K562 (cell line): Measurements from ENCODE around the gene PDGFC. TPM values are rescaled to one million over a fixed set of nuclear protein-coding genes. Genes with fewer than 3 reads are reported as not detected.

Experiments
- ATAC-seq: fragments of 200-7000 bp; cut with Tn5 transposase; 3 replicates; pipeline ENCODE4 v1.9.1; 2020; ENCODE audit warnings: moderate library complexity
- BruUV-seq: library from RNA; stranded (reverse); fragments of 400-500 nt; replicated peaks from 2 replicates; lab custom pipeline; 2021; lab: Mats Ljungman, UMichigan
- CTCF ChIA-PET: fragments of 300-600 bp; formaldehyde crosslinking; extraction: SDS; loops from one replicate; lab custom pipeline; 2021; ENCODE audit warnings: low intra/inter-chr PET ratio; lab: Yijun Ruan, JAX
- POLR2A ChIA-PET: fragments of 300-600, 350-650 bp; sonication (Branson Sonifier 250); formaldehyde crosslinking; extraction: SDS; loops from one replicate; lab custom pipeline; 2021; ENCODE audit warnings: antibody characterized with exemption, inconsistent platforms; lab: Yijun Ruan, JAX
- DNase-seq, 4 experiments: peaks; one replicate each; pipeline versions ENCODE4 v3.0.0 to v3.0.0-alpha.2; 2011 to 2018; ENCODE audit warnings: low spot score in 3 of 4, mixed read lengths in 3 of 4; ENCODE audit errors: extremely low read depth in 1 of 4
- FAIRE-seq: peaks from 2 replicates; lab custom pipeline; 2011; peaks lifted over from hg19 to GRCh38; lab: Jason Lieb, UNC
- H2AFZ ChIP-seq: 2 replicates; pipeline ENCODE4 v1.6.0; 2011; ENCODE audit warnings: low read depth, low read length, control low read depth, inconsistent platforms
- H3K27ac ChIP-seq: fragments of 200-600 bp; 3 replicates; pipeline ENCODE4 v1.8.0; 2011; ENCODE audit warnings: low read depth, mild to moderate bottlenecking, control low read depth, inconsistent platforms, low read length, moderate library complexity, mixed read lengths; ENCODE audit errors: extremely low read depth
- H3K27me3 ChIP-seq, 2 experiments: fragments of 300-600 bp in 1 of 2; 2 replicates in 1 of 2; 3 replicates in 1 of 2; pipeline versions ENCODE4 v1.6.0 to v1.8.0; 2011; ENCODE audit warnings: inconsistent platforms in 2 of 2, low read length in 2 of 2, mild to moderate bottlenecking in 1 of 2, mixed read lengths in 1 of 2, moderate library complexity in 1 of 2; ENCODE audit not compliant: control insufficient read depth in 2 of 2, insufficient read depth in 2 of 2
- H3K36me3 ChIP-seq: fragments of 300-600 bp; 3 replicates; pipeline ENCODE4 v1.8.0; 2011; ENCODE audit warnings: mild to moderate bottlenecking, low read length, inconsistent platforms; ENCODE audit not compliant: control insufficient read depth, insufficient read depth
- H3K4me1 ChIP-seq, 2 experiments: fragments of 200-600 bp in 1 of 2; replicated peaks in 1 of 2; 2 replicates in 1 of 2; 3 replicates in 1 of 2; pipeline versions ENCODE4 v1.5.1 to v1.8.0; 2011; ENCODE audit warnings: inconsistent platforms in 2 of 2, low read length in 2 of 2, mild to moderate bottlenecking in 1 of 2, mixed read lengths in 1 of 2, moderate library complexity in 1 of 2; ENCODE audit not compliant: control insufficient read depth in 2 of 2, insufficient read depth in 2 of 2
- H3K4me2 ChIP-seq: 2 replicates; pipeline ENCODE4 v1.6.1; 2011; ENCODE audit warnings: low read length, control low read depth, inconsistent platforms, mixed read lengths; ENCODE audit not compliant: insufficient read depth
- H3K4me3 ChIP-seq: fragments of 200-600 bp; sonication (generic), shearing (Covaris generic); 2 replicates; pipeline ENCODE4 v1.5.1; 2016; ENCODE audit warnings: control low read depth, inconsistent platforms
- H3K79me2 ChIP-seq: fragments of 200-600 bp; 3 replicates; pipeline ENCODE4 v1.8.0; 2011; ENCODE audit warnings: low read length, inconsistent platforms; ENCODE audit not compliant: control insufficient read depth, insufficient read depth
- H3K9ac ChIP-seq, 2 experiments: 2 replicates each; pipeline versions ENCODE4 v1.6.0 to v1.6.1; 2011; ENCODE audit warnings: low read depth in 2 of 2, low read length in 2 of 2, control low read depth in 1 of 2, inconsistent platforms in 1 of 2, mild to moderate bottlenecking in 1 of 2, mixed read lengths in 1 of 2; ENCODE audit not compliant: insufficient read depth in 1 of 2
- H3K9me1 ChIP-seq: one replicate; pipeline ENCODE4 v1.6.0; 2011; ENCODE audit warnings: inconsistent platforms, mild to moderate bottlenecking, low read length, moderate library complexity; ENCODE audit not compliant: control insufficient read depth, insufficient read depth
- H3K9me3 ChIP-seq: replicated peaks from 2 replicates; pipeline ENCODE4 v1.5.1; 2011; ENCODE audit warnings: low read depth, low read length, inconsistent platforms; ENCODE audit not compliant: control insufficient read depth, insufficient read depth
- H4K20me1 ChIP-seq: replicated peaks from 2 replicates; pipeline ENCODE4 v1.6.1; 2011; ENCODE audit warnings: low read length, inconsistent platforms, mixed read lengths; ENCODE audit not compliant: control insufficient read depth, insufficient read depth
- DDX20 ChIP-seq: fragments of 450-650 bp; IDR thresholded peaks from 2 replicates; pipeline ENCODE4 v1.6.1; 2016; ENCODE audit warnings: missing genetic modification characterization, low read depth, mild to moderate bottlenecking, missing compliant biosample characterization, moderate library complexity
- FOXP1 ChIP-seq: sonication (generic); formaldehyde crosslinking; IDR thresholded peaks from 2 replicates; pipeline ENCODE4 v1.8.0; 2022; ENCODE audit warnings: mild to moderate bottlenecking, missing genetic modification reagents
- MEF2A ChIP-seq: IDR thresholded peaks from 2 replicates; pipeline ENCODE4 v1.6.1; 2011; ENCODE audit warnings: low read depth, mild to moderate bottlenecking, low read length, moderate library complexity; ENCODE audit not compliant: control insufficient read depth
- SMC3 ChIP-seq: conservative IDR thresholded peaks from 2 replicates; pipeline ENCODE4 v1.6.1; 2011; ENCODE audit warnings: low read depth, low read length, improper control_type of control experiment; ENCODE audit not compliant: insufficient read depth
- TCF7 ChIP-seq: sonication (generic); IDR thresholded peaks from 2 replicates; pipeline ENCODE4 v1.6.1; 2016; ENCODE audit warnings: antibody characterized with exemption, borderline replicate concordance
- TRIM28 ChIP-seq: fragments of 450-650 bp; IDR thresholded peaks from 2 replicates; pipeline ENCODE4 v1.6.1; 2017
- YY1 ChIP-seq, 3 experiments: IDR thresholded peaks; 2 replicates each; pipeline ENCODE4 v1.6.1; 2011; ENCODE audit warnings: low read length in 2 of 3, mild to moderate bottlenecking in 2 of 3, moderate library complexity in 2 of 3, borderline replicate concordance in 1 of 3, control low read depth in 1 of 3, low read depth in 1 of 3; ENCODE audit not compliant: insufficient read depth in 3 of 3, insufficient replicate concordance in 2 of 3, control insufficient read depth in 1 of 3, insufficient read length in 1 of 3; ENCODE audit errors: extremely low read depth in 1 of 3
- ZBTB17 ChIP-seq: fragments of 450-650 bp; formaldehyde crosslinking; IDR thresholded peaks from 2 replicates; pipeline ENCODE4 v1.4.0; 2020; ENCODE audit warnings: mild to moderate bottlenecking
- ZNF354B ChIP-seq: fragments of 250-450 bp; sonication (Bioruptor Pico); IDR thresholded peaks from 2 replicates; pipeline ENCODE4 v1.4.0; 2020
- WGBS: fragments of 100-300 bp; shearing (Covaris generic); methylation state at CpG from one replicate; pipeline ENCODE4 v1.1.6; 2016; ENCODE audit warnings: low coverage, mixed read lengths; ENCODE audit not compliant: insufficient coverage; ENCODE audit errors: missing lambda C conversion rate; 5-methylcytosine and 5-hydroxymethylcytosine counted together
- in situ Hi-C: fragments of 300-500 bp; cut with MboI; formaldehyde crosslinking; loops from 4 replicates; pipeline ENCODE4 v1.15.0; 2018; ENCODE audit warnings: inconsistent platforms, mixed read lengths
- intact Hi-C: fragments of 100-400 bp; cut with micrococcal nuclease; formaldehyde crosslinking; loops from 2 replicates; pipeline ENCODE4 v1.14.2; 2022
- polyA plus RNA-seq, 8 experiments: library from polyadenylated mRNA; depleted of rRNA in 4 of 8; stranded (reverse) in 5 of 8; unstranded in 3 of 8; fragments of >200 nt; fragmentation: Nextera tagmentation in 2 of 8; fragmentation: Illumina TruSeq in 1 of 8; extraction: Ambion mirVana in 2 of 8; extraction: Trizol in 1 of 8; gene quantifications; 2 replicates each; pipeline versions ENCODE4 v1.2.1 to v1.2.3, GENCODE V29; 2011 to 2014; ENCODE audit warnings: inconsistent platforms in 1 of 8, missing spikeins in 1 of 8
- total RNA-seq, 7 experiments: library from RNA; depleted of rRNA in 6 of 7; stranded (reverse); fragments of >200 nt in 6 of 7; fragmentation: Illumina TruSeq in 2 of 7; extraction: Trizol in 2 of 7; gene quantifications; 2 replicates each; pipeline versions ENCODE4 v1.2.1 to v1.2.3, GENCODE V29; 2011 to 2021; ENCODE audit warnings: low replicate concordance in 1 of 7
- TF ChIP-seq, protein P1 (sequence below): fragments of 250-450 bp; sonication (Bioruptor Pico); IDR thresholded peaks from 2 replicates; pipeline ENCODE4 v1.8.0; 2021; ENCODE audit warnings: mild to moderate bottlenecking, moderate library complexity
- TF ChIP-seq, protein P2 (sequence below), 2 experiments: fragments of 250-450 bp in 1 of 2; fragments of 450-650 bp in 1 of 2; sonication (Bioruptor Pico) in 1 of 2; IDR thresholded peaks; 2 replicates each; pipeline versions ENCODE4 v1.6.1 to v1.8.0; 2016 to 2021; ENCODE audit warnings: mild to moderate bottlenecking in 2 of 2, moderate library complexity in 2 of 2, missing compliant biosample characterization in 1 of 2, missing genetic modification characterization in 1 of 2
- TF ChIP-seq, protein P3 (sequence below): sonication (generic); formaldehyde crosslinking; IDR thresholded peaks from 2 replicates; pipeline ENCODE4 v1.8.0; 2023; ENCODE audit warnings: mild to moderate bottlenecking, missing genetic modification reagents
- TF ChIP-seq, protein P4 (sequence below), 2 experiments: fragments of 200-800 bp in 1 of 2; sonication (Bioruptor generic) in 1 of 2; sonication (generic) in 1 of 2; formaldehyde crosslinking in 1 of 2; IDR thresholded peaks in 1 of 2; conservative IDR thresholded peaks in 1 of 2; 2 replicates each; pipeline versions ENCODE4 v1.5.0 to v1.6.1; 2016 to 2020; ENCODE audit warnings: missing compliant biosample characterization in 1 of 2, missing genetic modification characterization in 1 of 2, missing genetic modification reagents in 1 of 2

Gene PDGFC
- total and polyA plus RNA-seq, 9 of the 15 experiments (the other 6 are each of a cell fraction or from before 2014, with no cell fraction given), result not detected

DNA sequence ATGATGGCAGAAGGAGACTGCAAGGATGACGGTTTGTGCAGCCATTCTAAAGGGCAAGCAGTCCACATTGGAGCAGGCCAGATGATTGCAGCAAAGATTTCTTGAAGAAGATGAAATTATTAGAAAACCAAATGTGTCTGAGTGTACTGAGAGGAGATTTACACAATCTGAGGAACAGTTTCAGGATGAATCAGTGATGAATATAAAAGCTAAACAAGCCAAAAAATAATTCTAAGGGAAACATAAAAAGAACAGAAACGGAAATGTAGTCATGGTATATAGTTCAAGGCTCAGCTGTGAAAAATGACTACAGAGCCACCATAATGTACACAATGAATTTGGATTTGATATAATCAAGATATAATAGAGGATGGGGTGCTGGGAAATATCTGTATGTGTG lies 168.5 kb downstream of the PDGFC start (continued):
- no peak for TF ChIP-seq TCF7
- no peak for TF ChIP-seq DDX20 (tag)

DNA sequence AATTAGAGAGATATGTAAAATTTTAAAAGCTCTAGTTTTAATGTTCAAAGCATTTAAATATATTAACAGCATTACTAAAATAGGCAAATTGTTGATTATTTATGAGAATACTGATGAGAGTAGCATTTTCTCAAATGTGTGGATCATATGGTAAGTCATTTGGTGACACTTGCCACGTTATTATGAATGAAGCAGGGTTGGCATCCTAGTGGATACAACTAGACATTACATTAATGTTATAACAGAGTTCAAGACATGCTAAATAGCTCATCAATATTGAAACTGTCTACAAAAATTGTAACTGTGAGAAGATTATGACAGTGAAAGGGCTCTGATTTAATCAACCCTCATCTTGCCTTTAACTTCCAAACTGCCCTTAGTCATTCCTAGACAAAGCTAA lies 171.1 kb downstream of the PDGFC start:
- in situ Hi-C loops, result no loop called here
- FAIRE-seq, result no peak
- DNase-seq, result no peak
- no peak for ATAC-seq
- H3K27me3 ChIP-seq, result no peaks in the 10 kb centered on the region
- no peaks in the 10 kb centered on the region for H4K20me1 ChIP-seq
- H3K4me2 ChIP-seq, result no peak overlapping the region
- no peaks in the 10 kb centered on the region for H3K4me1 ChIP-seq
- ChIA-PET POLR2A (no interaction called here), CTCF (no interaction called here)
- no peak overlapping the region for H3K27ac ChIP-seq
- BruUV-seq, result no TSS peak
- H2AFZ ChIP-seq, result no peak overlapping the region
- WGBS, result 0% methylated on average over 1 of the region's 1 CpG
- H3K36me3 ChIP-seq, result no peaks in the 10 kb centered on the region
- no peaks in the 10 kb centered on the region for H3K9me3 ChIP-seq
- H3K4me3 ChIP-seq, result no peak overlapping the region
- no peaks in the 10 kb centered on the region for H3K79me2 ChIP-seq
- H3K9me1 ChIP-seq, result no peaks in the 10 kb centered on the region
- TF ChIP-seq MEF2A (no peak), ZNF354B (no peak), TRIM28 (no peak), YY1 (IDR thresholded peaks at IDR 0.05; ENCODE audit: borderline replicate concordance in 1 of 3, control insufficient read depth in 1 of 3, extremely low read depth in 1 of 3, insufficient read depth in 3 of 3, insufficient read length in 1 of 3, insufficient replicate concordance in 2 of 3, low read depth in 1 of 3, low read length in 2 of 3) (no peak), ZBTB17 (CRISPR knock-in tag) (no peak), SMC3 (no peak), FOXP1 (no peak)
- TF ChIP-seq, protein P1, sequence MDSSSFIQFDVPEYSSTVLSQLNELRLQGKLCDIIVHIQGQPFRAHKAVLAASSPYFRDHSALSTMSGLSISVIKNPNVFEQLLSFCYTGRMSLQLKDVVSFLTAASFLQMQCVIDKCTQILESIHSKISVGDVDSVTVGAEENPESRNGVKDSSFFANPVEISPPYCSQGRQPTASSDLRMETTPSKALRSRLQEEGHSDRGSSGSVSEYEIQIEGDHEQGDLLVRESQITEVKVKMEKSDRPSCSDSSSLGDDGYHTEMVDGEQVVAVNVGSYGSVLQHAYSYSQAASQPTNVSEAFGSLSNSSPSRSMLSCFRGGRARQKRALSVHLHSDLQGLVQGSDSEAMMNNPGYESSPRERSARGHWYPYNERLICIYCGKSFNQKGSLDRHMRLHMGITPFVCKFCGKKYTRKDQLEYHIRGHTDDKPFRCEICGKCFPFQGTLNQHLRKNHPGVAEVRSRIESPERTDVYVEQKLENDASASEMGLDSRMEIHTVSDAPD (CRISPR knock-in tag), result no peak
- TF ChIP-seq, protein P2, sequence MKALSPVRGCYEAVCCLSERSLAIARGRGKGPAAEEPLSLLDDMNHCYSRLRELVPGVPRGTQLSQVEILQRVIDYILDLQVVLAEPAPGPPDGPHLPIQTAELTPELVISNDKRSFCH (CRISPR knock-in tag; IDR thresholded peaks at IDR 0.05), result no peak
- TF ChIP-seq, protein P2 (tag; IDR thresholded peaks at IDR 0.05), result no peak
- TF ChIP-seq, protein P3, sequence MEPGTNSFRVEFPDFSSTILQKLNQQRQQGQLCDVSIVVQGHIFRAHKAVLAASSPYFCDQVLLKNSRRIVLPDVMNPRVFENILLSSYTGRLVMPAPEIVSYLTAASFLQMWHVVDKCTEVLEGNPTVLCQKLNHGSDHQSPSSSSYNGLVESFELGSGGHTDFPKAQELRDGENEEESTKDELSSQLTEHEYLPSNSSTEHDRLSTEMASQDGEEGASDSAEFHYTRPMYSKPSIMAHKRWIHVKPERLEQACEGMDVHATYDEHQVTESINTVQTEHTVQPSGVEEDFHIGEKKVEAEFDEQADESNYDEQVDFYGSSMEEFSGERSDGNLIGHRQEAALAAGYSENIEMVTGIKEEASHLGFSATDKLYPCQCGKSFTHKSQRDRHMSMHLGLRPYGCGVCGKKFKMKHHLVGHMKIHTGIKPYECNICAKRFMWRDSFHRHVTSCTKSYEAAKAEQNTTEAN (CRISPR knock-in tag), result no peak
- TF ChIP-seq, protein P4, sequence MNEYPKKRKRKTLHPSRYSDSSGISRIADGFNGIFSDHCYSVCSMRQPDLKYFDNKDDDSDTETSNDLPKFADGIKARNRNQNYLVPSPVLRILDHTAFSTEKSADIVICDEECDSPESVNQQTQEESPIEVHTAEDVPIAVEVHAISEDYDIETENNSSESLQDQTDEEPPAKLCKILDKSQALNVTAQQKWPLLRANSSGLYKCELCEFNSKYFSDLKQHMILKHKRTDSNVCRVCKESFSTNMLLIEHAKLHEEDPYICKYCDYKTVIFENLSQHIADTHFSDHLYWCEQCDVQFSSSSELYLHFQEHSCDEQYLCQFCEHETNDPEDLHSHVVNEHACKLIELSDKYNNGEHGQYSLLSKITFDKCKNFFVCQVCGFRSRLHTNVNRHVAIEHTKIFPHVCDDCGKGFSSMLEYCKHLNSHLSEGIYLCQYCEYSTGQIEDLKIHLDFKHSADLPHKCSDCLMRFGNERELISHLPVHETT (CRISPR knock-in tag; conservative IDR thresholded peaks at IDR 0.05 in 1 of 2, IDR thresholded peaks at IDR 0.05 in 1 of 2), result no peak
- no peak overlapping the region for H3K9ac ChIP-seq
- intact Hi-C loops, result no loop called here
